Measurements from ENCODE around the gene SLC2A5. TPM values are rescaled to one million over a fixed set of nuclear protein-coding genes. Genes with fewer than 3 reads are reported as not detected.
"Not testable (repeated sequence)": the region's sequence is repeated elsewhere in the genome, so short reads cannot be mapped to it uniquely, and the experiment has no call there.

Gene SLC2A5
- total RNA-seq, 1 experiment from 2014 or later, result not detected

- H3K4me1 ChIP-seq (replicated peaks), result peaks cover 7% of the 10 kb centered on the region; the same call in 1 of the 2 replicates
- H3K27me3 ChIP-seq (replicated peaks), result no peaks in the 10 kb centered on the region
- peak in 1 of 2 experiments; percentile 32 for DNase-seq (ENCODE audit: low read depth in 1 of 2, low spot score in 2 of 2)
- H3K27ac ChIP-seq, result no peak overlapping the region
- H3K4me3 ChIP-seq, result no peak overlapping the region
- H3K36me3 ChIP-seq, result no peaks in the 10 kb centered on the region
- H3K9me3 ChIP-seq (replicated peaks), result no peaks in the 10 kb centered on the region
Observed at GRCh38 chr1:9101510-9102146, 32.2 kb upstream of the SLC2A5 start.

- no peaks in the 10 kb centered on the region for H3K36me3 ChIP-seq
- H3K27ac ChIP-seq, result no peak overlapping the region
- DNase-seq (ENCODE audit: low read depth in 1 of 2, low spot score in 2 of 2), result peak in 1 of 2 experiments; percentile 52
- H3K4me1 ChIP-seq (replicated peaks), result peaks cover 7% of the 10 kb centered on the region; the same call in 1 of the 2 replicates
- 0 out of 2 replicates have a peak, but pooled peaks cover 2% of the 10 kb centered on the region for H3K9me3 ChIP-seq (replicated peaks)
- H3K27me3 ChIP-seq (replicated peaks), result no peaks in the 10 kb centered on the region
- no peak overlapping the region for H3K4me3 ChIP-seq
Observed at GRCh38 chr1:9100471-9101043, 31.1 kb upstream of the SLC2A5 start.

- no peaks in the 10 kb centered on the region for H3K36me3 ChIP-seq
- 0 out of 2 replicates have a peak, but pooled peaks cover 2% of the 10 kb centered on the region for H3K9me3 ChIP-seq (replicated peaks)
- no peak overlapping the region for H3K27ac ChIP-seq
- peaks cover 7% of the 10 kb centered on the region; the same call in 1 of the 2 replicates for H3K4me1 ChIP-seq (replicated peaks)
- 0 out of 2 replicates have a peak, but pooled peaks cover 3% of the 10 kb centered on the region for H3K27me3 ChIP-seq (replicated peaks)
- DNase-seq (ENCODE audit: low read depth in 1 of 2, low spot score in 2 of 2), result no peak
- no peak overlapping the region for H3K4me3 ChIP-seq
Observed at GRCh38 chr1:9099555-9099954, 30.1 kb upstream of the SLC2A5 start.

- H3K9me3 ChIP-seq (replicated peaks), result 0 out of 2 replicates have a peak, but pooled peaks cover 2% of the 10 kb centered on the region
Observed at GRCh38 chr1:9097947-9098705, 28.7 kb upstream of the SLC2A5 start.

GRCh38 chr1:9095818-9096217 lies 26.4 kb upstream of the SLC2A5 start:
- Histone ChIP-seq H3K27me3 (replicated peaks) (peaks cover 3% of the 10 kb centered on the region; the same call in 1 of the 2 replicates), H3K27ac (no peak overlapping the region), H3K4me3 (no peak overlapping the region), H3K4me1 (replicated peaks) (peaks cover 6% of the 10 kb centered on the region; the same call in 1 of the 2 replicates), H3K9me3 (replicated peaks) (0 out of 2 replicates have a peak, but pooled peaks cover 2% of the 10 kb centered on the region), H3K36me3 (no peaks in the 10 kb centered on the region)
- DNase-seq (ENCODE audit: low read depth in 1 of 2, low spot score in 2 of 2), result no peak

More at GRCh38 chr1:9097947-9098705, 28.7 kb upstream of the SLC2A5 start:
- Histone ChIP-seq H3K4me1 (replicated peaks) (peaks cover 7% of the 10 kb centered on the region; the same call in 1 of the 2 replicates), H3K27ac (no peak overlapping the region), H3K36me3 (no peaks in the 10 kb centered on the region), H3K27me3 (replicated peaks) (peaks cover 3% of the 10 kb centered on the region; the same call in 1 of the 2 replicates), H3K4me3 (no peak overlapping the region)
- no peak for DNase-seq (ENCODE audit: low read depth in 1 of 2, low spot score in 2 of 2)

- H3K4me3 ChIP-seq; H3K27ac ChIP-seq; H3K36me3 ChIP-seq; DNase-seq (ENCODE audit: low read depth in 1 of 2, low spot score in 2 of 2); H3K9me3 ChIP-seq (replicated peaks); H3K27me3 ChIP-seq (replicated peaks); H3K4me1 ChIP-seq (replicated peaks): not testable (repeated sequence)
Observed at GRCh38 chr1:9093996-9094595, 24.7 kb upstream of the SLC2A5 start.

- Histone ChIP-seq H3K4me3 (no peak overlapping the region), H3K9me3 (replicated peaks) (0 out of 2 replicates have a peak, but pooled peaks cover 2% of the 10 kb centered on the region), H3K4me1 (replicated peaks) (no peaks in the 10 kb centered on the region), H3K27me3 (replicated peaks) (peaks cover 6% of the 10 kb centered on the region), H3K27ac (no peak overlapping the region), H3K36me3 (no peaks in the 10 kb centered on the region)
- DNase-seq (ENCODE audit: low read depth in 1 of 2, low spot score in 2 of 2), result no peak
Observed at GRCh38 chr1:9093581-9093980, 24.1 kb upstream of the SLC2A5 start.

- Histone ChIP-seq H3K4me1 (replicated peaks) (no peaks in the 10 kb centered on the region), H3K9me3 (replicated peaks) (0 out of 2 replicates have a peak, but pooled peaks cover 2% of the 10 kb centered on the region), H3K27ac (no peak overlapping the region), H3K36me3 (no peaks in the 10 kb centered on the region), H3K4me3 (no peak overlapping the region), H3K27me3 (replicated peaks) (peaks cover 6% of the 10 kb centered on the region)
- no peak for DNase-seq (ENCODE audit: low read depth in 1 of 2, low spot score in 2 of 2)
Observed at GRCh38 chr1:9093091-9093490, 23.7 kb upstream of the SLC2A5 start.

GRCh38 chr1:9088807-9089206 lies 19.4 kb upstream of the SLC2A5 start:
- H3K27ac ChIP-seq, result no peak overlapping the region
- no peaks in the 10 kb centered on the region for H3K36me3 ChIP-seq
- H3K9me3 ChIP-seq (replicated peaks), result no peaks in the 10 kb centered on the region
- DNase-seq (ENCODE audit: low read depth in 1 of 2, low spot score in 2 of 2), result no peak
- peaks cover 3% of the 10 kb centered on the region for H3K27me3 ChIP-seq (replicated peaks)
- H3K4me3 ChIP-seq, result no peak overlapping the region
- H3K4me1 ChIP-seq (replicated peaks), result no peaks in the 10 kb centered on the region

GRCh38 chr1:9087411-9088125 lies 18.1 kb upstream of the SLC2A5 start:
- Histone ChIP-seq H3K4me1 (replicated peaks) (no peaks in the 10 kb centered on the region), H3K9me3 (replicated peaks) (no peaks in the 10 kb centered on the region), H3K27me3 (replicated peaks) (peaks cover 3% of the 10 kb centered on the region; the same call in 1 of the 2 replicates), H3K27ac (no peak overlapping the region), H3K4me3 (no peak overlapping the region), H3K36me3 (no peaks in the 10 kb centered on the region)
- no peak for DNase-seq (ENCODE audit: low read depth in 1 of 2, low spot score in 2 of 2)

- peaks cover 3% of the 10 kb centered on the region; the same call in 1 of the 2 replicates for H3K27me3 ChIP-seq (replicated peaks)
- DNase-seq (ENCODE audit: low read depth in 1 of 2, low spot score in 2 of 2), result no peak
- H3K36me3 ChIP-seq, result no peaks in the 10 kb centered on the region
- H3K9me3 ChIP-seq (replicated peaks), result no peaks in the 10 kb centered on the region
- no peaks in the 10 kb centered on the region for H3K4me1 ChIP-seq (replicated peaks)
- no peak overlapping the region for H3K4me3 ChIP-seq
- H3K27ac ChIP-seq, result no peak overlapping the region
Observed at GRCh38 chr1:9086796-9087195, 17.4 kb upstream of the SLC2A5 start.

- peaks cover 3% of the 10 kb centered on the region; the same call in 1 of the 2 replicates for H3K27me3 ChIP-seq (replicated peaks)
- no peaks in the 10 kb centered on the region for H3K9me3 ChIP-seq (replicated peaks)
- no peak for DNase-seq (ENCODE audit: low read depth in 1 of 2, low spot score in 2 of 2)
- H3K4me1 ChIP-seq (replicated peaks), result no peaks in the 10 kb centered on the region
- no peaks in the 10 kb centered on the region for H3K36me3 ChIP-seq
- H3K27ac ChIP-seq, result no peak overlapping the region
- H3K4me3 ChIP-seq, result no peak overlapping the region
Observed at GRCh38 chr1:9086045-9086444, 16.6 kb upstream of the SLC2A5 start.

All from SJSA1 (cell line).